Ovary (tissue), 9 donors: ENCODE results near the gene ISG20. TPM values are rescaled to one million over a fixed set of nuclear protein-coding genes. Genes with fewer than 3 reads are reported as not detected.

Experiments
- DNase-seq, 5 donors: peaks; one replicate each; pipeline ENCODE4 v3.0.0-alpha.2; 2019 to 2020
- H3K27ac ChIP-seq, 2 donors: fragments of 200-600 bp; one replicate each; pipeline versions ENCODE4 v1.5.1 to v1.8.0; 2019 to 2022
- H3K27me3 ChIP-seq: fragments of 200-600 bp; one replicate; pipeline ENCODE4 v1.8.0; 2022
- H3K36me3 ChIP-seq: fragments of 200-600 bp; sonication (generic); one replicate; pipeline ENCODE4 v1.5.1; 2019
- H3K4me1 ChIP-seq: one replicate; pipeline ENCODE4 v1.8.1; 2013; ENCODE audit warnings: mild to moderate bottlenecking, moderate library complexity; ENCODE audit not compliant: insufficient read depth
- H3K4me3 ChIP-seq: fragments of 200-600 bp; sonication (generic); one replicate; pipeline ENCODE4 v1.5.1; 2017
- H3K9me3 ChIP-seq, 2 donors: fragments of 200-600 bp in 1 of 2; sonication (generic) in 1 of 2; one replicate each; pipeline versions ENCODE4 v1.5.1 to v1.8.1; 2013 to 2019; ENCODE audit warnings: mild to moderate bottlenecking in 1 of 2, moderate library complexity in 1 of 2
- CTCF ChIP-seq, 3 donors: fragments of 450-650 bp in 2 of 3; fragments of 200-600 bp in 1 of 3; IDR thresholded peaks; one replicate each; pipeline versions ENCODE4 v1.5.1 to v1.8.0; 2016 to 2022; ENCODE audit warnings: antibody characterized with exemption in 3 of 3, mild to moderate bottlenecking in 1 of 3
- EP300 ChIP-seq: sonication (generic); formaldehyde crosslinking; IDR thresholded peaks from one replicate; pipeline ENCODE4 v1.6.1; 2017; ENCODE audit warnings: antibody characterized with exemption
- POLR2A ChIP-seq: fragments of 450-650 bp; IDR thresholded peaks from one replicate; pipeline ENCODE4 v1.6.1; 2017; ENCODE audit warnings: antibody characterized with exemption, mild to moderate bottlenecking, moderate library complexity
- WGBS, 3 donors: extraction: QIAGEN DNeasy Blood & Tissue Kit in 1 of 3; methylation state at CpG; one replicate each; pipeline versions ENCODE4 v1.1.5 to v1.1.7; 2013 to 2017; 5-methylcytosine and 5-hydroxymethylcytosine counted together
- intact Hi-C, 4 donors: fragments of 100-400 bp; cut with DNase I; formaldehyde crosslinking; loops; one replicate each; pipeline versions ENCODE4 v1.11.0 to v1.15.1; 2022 to 2023
- polyA plus RNA-seq, 2 donors: library from polyadenylated mRNA; stranded (reverse); fragments of 200-250 nt in 1 of 2; fragments of 350-450 nt in 1 of 2; fragmentation: Illumina TruSeq in 1 of 2; extraction: RNeasy Lipid Tissue Mini Kit (QIAGEN cat#74804) in 1 of 2; gene quantifications; one replicate each; pipeline ENCODE4 v1.2.3, GENCODE V29; 2013 to 2014
- total RNA-seq, 7 donors: library from RNA; depleted of rRNA in 2 of 7; stranded (reverse); fragments of >200 nt in 2 of 7; fragmentation: NEBNext Ultra II Directional in 3 of 7; extraction: Animal tissue kit (Norgen Biotek cat#: 25700) in 3 of 7; gene quantifications; one replicate each; pipeline versions ENCODE4 v1.1.0 to v1.2.4, GENCODE V29; 2016 to 2023
- donor health status: DM: no; HTN: no; CAD: no; lungs with moderate emphysema.
- donor health status: DM: no; HTN: no; CAD: no.
- donor health status: Bipolar disorder and iron deficiency.
- donor health status: DM: yes; HTN: yes; CAD: no.
- donor health status: DM: no; HTN: no; CAD: no.
- donor health status: DM: yes; HTN: yes; CAD: no.

ISG20 gene
- total and polyA plus RNA-seq, 9 donors, result 0.88 to 58.6 (median 14.5) TPM

- no peaks in the 10 kb centered on the region for H3K27me3 ChIP-seq
- peaks cover 0 to 9% of the 10 kb centered on the region in 2 donors for H3K9me3 ChIP-seq
- intact Hi-C loops, result no loop called here
- WGBS, 3 donors, result 1 to 2% (median 2%) methylated on average over 42 to 46 of the region's 46 CpGs
- H3K36me3 ChIP-seq, result no peaks in the 10 kb centered on the region
- no peak overlapping the region for H3K27ac ChIP-seq
- no peak for DNase-seq
- peaks cover 2% of the 10 kb centered on the region for H3K4me1 ChIP-seq
- no peak for TF ChIP-seq EP300
- TF ChIP-seq CTCF (IDR thresholded peaks at IDR 0.05), result no peak
- TF ChIP-seq POLR2A, result no peak
- H3K4me3 ChIP-seq, result no peak overlapping the region
Observed at GRCh38 chr15:88604381-88605188, 34.2 kb upstream of the ISG20 start.

- intact Hi-C loops, result no loop called here
- WGBS, 3 donors, result 2% methylated on average over 41 to 58 of the region's 58 CpGs
- Histone ChIP-seq H3K27me3 (no peaks in the 10 kb centered on the region), H3K36me3 (no peaks in the 10 kb centered on the region), H3K9me3 (peaks cover 0 to 9% of the 10 kb centered on the region in 2 donors), H3K27ac (no peak overlapping the region), H3K4me1 (peaks cover 2% of the 10 kb centered on the region), H3K4me3 (no peak overlapping the region)
- DNase-seq, result peak in 3 of 5 donors; percentile 38 to 66 (median 62)
- TF ChIP-seq POLR2A, result no peak
- TF ChIP-seq CTCF (IDR thresholded peaks at IDR 0.05), result no peak
- no peak for TF ChIP-seq EP300
Observed at GRCh38 chr15:88605189-88606069, 33.4 kb upstream of the ISG20 start.

GRCh38 chr15:88606070-88606794 is 32.6 kb upstream of the ISG20 start:
- no peak for DNase-seq
- no peaks in the 10 kb centered on the region for H3K36me3 ChIP-seq
- intact Hi-C loops, result no loop called here
- no peaks in the 10 kb centered on the region for H3K27me3 ChIP-seq
- no peak overlapping the region for H3K27ac ChIP-seq
- 11 to 14% (median 13%) methylated on average over 26 of the region's 26 CpGs for WGBS, 3 donors
- TF ChIP-seq POLR2A (no peak), EP300 (no peak), CTCF (IDR thresholded peaks at IDR 0.05) (no peak)
- H3K4me1 ChIP-seq, result peaks cover 2% of the 10 kb centered on the region
- peaks cover 0 to 9% of the 10 kb centered on the region in 2 donors for H3K9me3 ChIP-seq
- no peak overlapping the region for H3K4me3 ChIP-seq

- no peaks in the 10 kb centered on the region for H3K27me3 ChIP-seq
- DNase-seq, result no peak
- peaks cover 2% of the 10 kb centered on the region for H3K4me1 ChIP-seq
- 76 to 95% (median 92%) methylated on average over 1 of the region's 1 CpG for WGBS, 3 donors
- H3K4me3 ChIP-seq, result no peak overlapping the region
- TF ChIP-seq EP300 (no peak), CTCF (IDR thresholded peaks at IDR 0.05) (no peak), POLR2A (no peak)
- peaks cover 0 to 9% of the 10 kb centered on the region in 2 donors for H3K9me3 ChIP-seq
- no peaks in the 10 kb centered on the region for H3K36me3 ChIP-seq
- H3K27ac ChIP-seq, result no peak overlapping the region
- intact Hi-C loops, result no loop called here
Observed at GRCh38 chr15:88607951-88608350, 30.9 kb upstream of the ISG20 start.
